ENCODE measurements around the gene ALX1.

ALX1 gene

DNA sequence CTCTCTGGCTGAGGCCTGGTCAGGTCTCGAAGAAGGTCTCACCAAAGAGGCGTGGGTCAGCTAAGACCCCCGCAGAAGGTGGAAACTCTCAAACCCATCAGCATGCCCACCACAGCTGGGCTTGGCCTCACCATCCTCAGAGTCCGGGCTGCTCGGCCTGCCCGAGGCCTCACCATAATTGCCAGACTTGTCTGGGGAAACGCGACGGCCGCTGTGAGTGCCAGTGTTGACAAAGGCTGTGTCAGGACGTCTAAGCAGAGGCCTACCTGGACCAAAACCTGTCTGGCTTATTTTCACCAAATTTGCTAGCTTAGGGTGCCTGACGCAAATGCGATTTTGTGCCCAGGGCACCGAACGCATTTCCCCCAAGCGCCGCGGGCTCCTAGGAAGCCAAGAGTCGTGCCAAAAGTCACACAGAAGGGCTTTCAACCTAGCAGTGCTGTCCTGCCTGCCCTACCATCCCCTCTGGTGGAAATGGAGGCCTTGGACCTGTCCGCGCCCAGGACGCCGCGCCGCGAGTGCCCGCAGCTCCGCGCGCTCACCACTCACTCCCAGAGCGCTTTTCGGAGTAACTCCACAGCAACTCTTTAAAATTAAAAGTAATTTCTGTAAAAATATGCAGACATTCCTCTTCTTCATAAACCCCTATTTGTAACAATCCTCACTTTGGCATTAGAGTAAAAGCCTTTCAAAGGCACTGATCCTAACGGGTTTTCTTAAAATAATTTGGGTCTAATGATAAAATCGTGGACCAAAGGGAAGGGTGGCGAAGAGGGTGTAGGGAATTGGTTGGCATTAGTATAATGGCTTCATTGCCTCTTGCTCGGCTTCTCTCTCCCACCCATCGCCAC is 1.2 kb upstream of the ALX1 start:
- DNase-seq (ENCODE audit: low spot score), result no peak

DNA sequence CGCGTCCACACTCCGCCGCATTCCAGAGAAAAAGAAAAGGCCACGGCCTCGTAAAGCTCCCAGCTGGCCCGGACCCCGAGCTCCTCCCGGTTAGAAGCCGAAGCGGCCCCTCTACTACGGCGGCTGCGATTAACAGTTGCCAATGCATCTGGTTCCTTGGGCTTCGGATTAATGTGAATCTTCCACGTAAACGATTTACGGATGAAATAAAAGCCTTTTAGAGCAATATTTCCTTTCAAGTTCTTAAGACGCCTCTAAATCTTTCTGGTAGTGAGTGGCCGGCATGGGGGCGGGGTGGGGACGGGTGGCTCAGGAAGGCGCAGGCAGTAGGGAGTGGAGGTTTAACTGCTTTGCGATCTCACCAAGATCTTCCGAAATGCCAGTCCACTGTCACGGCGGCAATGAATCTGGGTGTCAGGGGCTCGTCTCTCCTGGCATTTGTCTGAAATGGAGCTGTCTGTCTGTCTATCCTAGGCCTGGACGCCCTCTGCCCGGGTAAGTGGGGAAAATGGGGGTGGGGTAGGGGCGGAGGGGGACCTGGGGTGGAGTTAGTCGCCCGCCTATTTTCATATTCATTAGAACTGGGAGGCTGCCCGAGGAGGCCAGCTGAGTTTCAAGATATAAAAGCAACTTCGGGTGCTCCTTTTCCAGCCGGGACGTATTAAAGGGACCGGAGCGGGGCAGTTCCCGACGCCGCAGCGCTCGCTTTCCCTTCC is 413 bp upstream of the ALX1 start:
- no peak for DNase-seq (ENCODE audit: low spot score)
- TF ChIP-seq, protein P1, sequence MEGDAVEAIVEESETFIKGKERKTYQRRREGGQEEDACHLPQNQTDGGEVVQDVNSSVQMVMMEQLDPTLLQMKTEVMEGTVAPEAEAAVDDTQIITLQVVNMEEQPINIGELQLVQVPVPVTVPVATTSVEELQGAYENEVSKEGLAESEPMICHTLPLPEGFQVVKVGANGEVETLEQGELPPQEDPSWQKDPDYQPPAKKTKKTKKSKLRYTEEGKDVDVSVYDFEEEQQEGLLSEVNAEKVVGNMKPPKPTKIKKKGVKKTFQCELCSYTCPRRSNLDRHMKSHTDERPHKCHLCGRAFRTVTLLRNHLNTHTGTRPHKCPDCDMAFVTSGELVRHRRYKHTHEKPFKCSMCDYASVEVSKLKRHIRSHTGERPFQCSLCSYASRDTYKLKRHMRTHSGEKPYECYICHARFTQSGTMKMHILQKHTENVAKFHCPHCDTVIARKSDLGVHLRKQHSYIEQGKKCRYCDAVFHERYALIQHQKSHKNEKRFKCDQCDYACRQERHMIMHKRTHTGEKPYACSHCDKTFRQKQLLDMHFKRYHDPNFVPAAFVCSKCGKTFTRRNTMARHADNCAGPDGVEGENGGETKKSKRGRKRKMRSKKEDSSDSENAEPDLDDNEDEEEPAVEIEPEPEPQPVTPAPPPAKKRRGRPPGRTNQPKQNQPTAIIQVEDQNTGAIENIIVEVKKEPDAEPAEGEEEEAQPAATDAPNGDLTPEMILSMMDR (IDR thresholded peaks at IDR 0.05; ENCODE audit: extremely low read depth, missing control alignments), result no peak

More for the DNA sequence above, 1.2 kb upstream of the ALX1 start:
- TF ChIP-seq, protein P1 (IDR thresholded peaks at IDR 0.05; ENCODE audit: extremely low read depth, missing control alignments), result no peak

GRCh38 chr12:85280984-85281630 is 1.1 kb downstream of the ALX1 start:
- TF ChIP-seq, protein P1 (IDR thresholded peaks at IDR 0.05; ENCODE audit: extremely low read depth, missing control alignments), result no peak
- DNase-seq (ENCODE audit: low spot score), result no peak

GRCh38 chr12:85281636-85282312 is 1.8 kb downstream of the ALX1 start:
- DNase-seq (ENCODE audit: low spot score), result no peak
- TF ChIP-seq, protein P1 (IDR thresholded peaks at IDR 0.05; ENCODE audit: extremely low read depth, missing control alignments), result no peak

GRCh38 chr12:85283560-85283959 is 3.5 kb downstream of the ALX1 start:
- TF ChIP-seq, protein P1 (IDR thresholded peaks at IDR 0.05; ENCODE audit: extremely low read depth, missing control alignments), result no peak
- no peak for DNase-seq (ENCODE audit: low spot score)

- no peak for DNase-seq (ENCODE audit: low spot score)
Measured at GRCh38 chr12:85296362-85296761, 16.3 kb downstream of the ALX1 start.

More at GRCh38 chr12:85296362-85296761, 16.3 kb downstream of the ALX1 start:
- TF ChIP-seq, protein P1 (IDR thresholded peaks at IDR 0.05; ENCODE audit: extremely low read depth, missing control alignments), result no peak

All from GM20000 (cell line).